SU-DHL-6 (cell line): Measurements from ENCODE around the gene VPS13D.

Experiments used
- EZH2phosphoT487 ChIP-seq: fragments of 200-600 bp; sonication (generic), shearing (Covaris generic); conservative IDR thresholded peaks from 2 replicates; pipeline ENCODE4 v1.6.1; 2018; ENCODE audit warnings: mild to moderate bottlenecking, antibody characterized with exemption, low read length, moderate library complexity, mixed read lengths
- TF ChIP-seq, protein P1 (sequence below): fragments of 200-600 bp; sonication (generic); IDR thresholded peaks from one replicate; pipeline ENCODE4 v1.5.1; 2017; ENCODE audit warnings: antibody characterized with exemption, mild to moderate bottlenecking, low read length, moderate library complexity; ENCODE audit not compliant: insufficient read depth, poor library complexity, severe bottlenecking

DNA sequence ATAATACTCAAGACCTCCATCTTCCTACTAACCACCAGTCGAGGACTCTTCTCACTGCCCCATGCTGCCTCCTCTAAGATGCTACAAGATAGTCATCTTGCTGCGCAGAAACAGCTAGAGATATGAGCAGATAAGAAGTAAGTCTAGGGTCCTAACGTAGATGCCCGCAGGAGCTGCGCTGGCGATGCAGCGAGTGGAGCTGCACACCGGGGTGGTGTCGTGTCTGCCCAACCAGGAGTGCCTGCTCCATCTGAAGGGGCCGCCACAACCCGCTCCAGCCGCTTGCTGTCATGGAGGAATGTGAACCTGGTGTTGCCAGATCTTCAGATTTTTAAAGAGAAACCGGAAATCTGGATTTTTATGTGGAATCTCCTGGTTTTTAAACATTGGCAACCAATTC lies 175.1 kb downstream of the VPS13D start:
- TF ChIP-seq, protein P1, sequence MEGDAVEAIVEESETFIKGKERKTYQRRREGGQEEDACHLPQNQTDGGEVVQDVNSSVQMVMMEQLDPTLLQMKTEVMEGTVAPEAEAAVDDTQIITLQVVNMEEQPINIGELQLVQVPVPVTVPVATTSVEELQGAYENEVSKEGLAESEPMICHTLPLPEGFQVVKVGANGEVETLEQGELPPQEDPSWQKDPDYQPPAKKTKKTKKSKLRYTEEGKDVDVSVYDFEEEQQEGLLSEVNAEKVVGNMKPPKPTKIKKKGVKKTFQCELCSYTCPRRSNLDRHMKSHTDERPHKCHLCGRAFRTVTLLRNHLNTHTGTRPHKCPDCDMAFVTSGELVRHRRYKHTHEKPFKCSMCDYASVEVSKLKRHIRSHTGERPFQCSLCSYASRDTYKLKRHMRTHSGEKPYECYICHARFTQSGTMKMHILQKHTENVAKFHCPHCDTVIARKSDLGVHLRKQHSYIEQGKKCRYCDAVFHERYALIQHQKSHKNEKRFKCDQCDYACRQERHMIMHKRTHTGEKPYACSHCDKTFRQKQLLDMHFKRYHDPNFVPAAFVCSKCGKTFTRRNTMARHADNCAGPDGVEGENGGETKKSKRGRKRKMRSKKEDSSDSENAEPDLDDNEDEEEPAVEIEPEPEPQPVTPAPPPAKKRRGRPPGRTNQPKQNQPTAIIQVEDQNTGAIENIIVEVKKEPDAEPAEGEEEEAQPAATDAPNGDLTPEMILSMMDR = no peak
- TF ChIP-seq EZH2phosphoT487 = no peak
